NCI-H748 treated with DMSO at 0.1 percent for 48 hours (cell line): ENCODE measurements around the gene DPP8.
"Not testable (repeated sequence)": the region's sequence is repeated elsewhere in the genome, so short reads cannot be mapped to it uniquely, and the experiment has no call there.

ENCODE experiments used
- DNase-seq: peaks from one replicate; lab custom pipeline; 2025; lab: John Stamatoyannopoulos, UW

DPP8 gene

GRCh38 chr15:65516997-65517865 lies at the start of gene DPP8:
Gene DPP8 (minus strand): TSS chr15:65517689. CDS start chr15:65512553, 5,136 bp downstream.
- DNase-seq, result peak; percentile 75

DNA sequence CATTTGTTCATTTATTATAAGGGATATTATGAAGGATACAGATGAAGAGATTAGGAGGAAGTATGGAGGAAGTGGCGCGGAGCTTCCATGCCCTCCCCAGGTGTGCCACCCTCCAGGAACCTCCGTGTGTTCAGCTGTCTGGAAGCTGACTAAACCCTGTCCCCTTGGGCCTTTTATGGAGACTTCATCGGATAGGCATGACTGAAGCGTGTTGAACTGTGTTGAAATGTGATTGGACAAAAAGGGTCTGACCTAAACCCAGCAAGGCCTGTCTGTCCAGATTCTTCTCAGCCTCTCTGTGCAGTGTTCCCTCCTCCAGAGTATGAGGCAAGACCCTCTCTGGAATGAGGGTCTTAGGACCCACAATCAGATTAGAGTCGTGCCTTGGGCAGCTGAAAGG lies 44.4 kb upstream of the DPP8 start:
- no peak for DNase-seq

DNA sequence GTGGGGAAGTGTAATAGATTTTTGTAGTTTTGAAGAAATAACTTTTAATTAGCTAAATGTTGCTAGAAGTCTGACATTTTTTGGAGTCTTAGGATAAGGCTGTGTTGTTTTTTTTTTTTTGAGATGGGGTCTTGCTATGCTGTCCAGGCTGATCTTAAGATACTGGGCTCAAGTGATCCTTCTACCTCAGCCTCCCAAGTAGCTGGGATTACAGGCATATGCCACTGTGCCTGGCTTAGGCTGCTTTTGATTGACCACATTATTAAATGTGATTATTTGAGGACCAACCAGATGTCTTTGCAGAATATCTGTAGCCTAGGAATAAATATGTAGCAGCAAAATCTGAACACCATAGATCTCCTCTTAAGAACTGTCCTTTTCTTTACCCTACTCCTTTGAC lies 42.5 kb upstream of the DPP8 start:
- DNase-seq, result no peak

GRCh38 chr15:65558997-65559760 lies 41.7 kb upstream of the DPP8 start:
- DNase-seq, result no peak

GRCh38 chr15:65558336-65558735 lies 40.8 kb upstream of the DPP8 start:
- no peak for DNase-seq

- DNase-seq, result no peak
Measured at GRCh38 chr15:65556622-65557021, 39.1 kb upstream of the DPP8 start.

DNA sequence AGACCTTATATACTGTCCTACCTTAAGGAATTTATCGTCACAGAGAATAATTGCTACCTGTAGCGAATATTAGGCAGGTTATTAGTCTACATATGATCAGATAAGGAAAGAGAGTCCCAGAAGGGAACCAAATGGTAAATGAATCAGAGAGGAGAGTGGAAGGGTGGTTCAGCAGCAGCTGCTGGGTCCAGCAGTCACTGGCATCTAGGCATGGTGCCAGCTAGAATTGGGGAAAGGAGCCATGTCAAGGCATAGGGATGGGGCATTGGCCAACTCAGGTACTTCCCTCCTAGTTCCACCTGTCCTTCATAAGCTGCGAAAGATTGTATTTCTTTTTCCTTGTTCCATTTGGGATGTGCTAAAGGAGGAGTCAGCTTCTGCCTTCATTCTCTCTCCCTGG lies 36.2 kb upstream of the DPP8 start:
- no peak for DNase-seq

DNA sequence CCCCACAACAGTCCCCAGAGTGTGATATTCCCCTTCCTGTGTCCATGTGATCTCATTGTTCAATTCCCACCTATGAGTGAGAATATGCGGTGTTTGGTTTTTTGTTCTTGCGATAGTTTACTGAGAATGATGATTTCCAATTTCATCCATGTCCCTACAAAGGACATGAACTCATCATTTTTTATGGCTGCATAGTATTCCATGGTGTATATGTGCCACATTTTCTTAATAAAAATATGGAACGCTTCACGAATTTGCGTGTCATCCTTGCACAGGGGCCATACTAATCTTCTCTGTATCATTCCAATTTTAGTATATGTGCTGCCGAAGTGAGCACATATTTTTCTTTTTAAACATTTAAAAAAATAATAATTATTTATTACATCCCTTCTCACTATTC lies 35.4 kb upstream of the DPP8 start:
- DNase-seq, result not testable (repeated sequence)

GRCh38 chr15:65551183-65551582 lies 33.7 kb upstream of the DPP8 start:
- DNase-seq, result no peak

- DNase-seq, result no peak
Measured at GRCh38 chr15:65550681-65551098, 33.2 kb upstream of the DPP8 start.

DNA sequence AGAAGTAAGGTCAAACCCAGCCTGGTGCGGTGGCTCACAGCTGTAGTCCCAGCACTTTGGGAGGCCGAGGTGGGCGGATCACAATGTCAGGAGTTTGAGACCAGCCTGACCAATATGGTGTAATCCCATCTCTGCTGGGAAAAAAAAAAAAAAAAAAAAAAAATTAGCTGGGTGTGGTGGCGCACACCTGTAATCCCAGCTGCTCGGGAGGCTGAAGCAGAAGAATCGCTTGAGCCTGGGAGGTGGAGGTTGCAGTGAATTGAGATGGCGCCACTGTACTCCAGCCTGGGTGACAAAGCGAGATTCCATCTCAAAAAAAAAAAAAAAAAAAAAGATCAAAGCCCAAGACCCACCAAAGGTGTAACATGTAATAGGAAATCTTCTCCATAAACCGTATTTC lies 31.8 kb upstream of the DPP8 start:
- DNase-seq, result not testable (repeated sequence)

- no peak for DNase-seq
Measured at GRCh38 chr15:65547841-65548240, 30.4 kb upstream of the DPP8 start.

GRCh38 chr15:65541231-65541820 lies 23.8 kb upstream of the DPP8 start:
- no peak for DNase-seq

- no peak for DNase-seq
Measured at GRCh38 chr15:65540314-65540713, 22.8 kb upstream of the DPP8 start.

GRCh38 chr15:65535192-65535591 lies 17.7 kb upstream of the DPP8 start:
- no peak for DNase-seq

DNA sequence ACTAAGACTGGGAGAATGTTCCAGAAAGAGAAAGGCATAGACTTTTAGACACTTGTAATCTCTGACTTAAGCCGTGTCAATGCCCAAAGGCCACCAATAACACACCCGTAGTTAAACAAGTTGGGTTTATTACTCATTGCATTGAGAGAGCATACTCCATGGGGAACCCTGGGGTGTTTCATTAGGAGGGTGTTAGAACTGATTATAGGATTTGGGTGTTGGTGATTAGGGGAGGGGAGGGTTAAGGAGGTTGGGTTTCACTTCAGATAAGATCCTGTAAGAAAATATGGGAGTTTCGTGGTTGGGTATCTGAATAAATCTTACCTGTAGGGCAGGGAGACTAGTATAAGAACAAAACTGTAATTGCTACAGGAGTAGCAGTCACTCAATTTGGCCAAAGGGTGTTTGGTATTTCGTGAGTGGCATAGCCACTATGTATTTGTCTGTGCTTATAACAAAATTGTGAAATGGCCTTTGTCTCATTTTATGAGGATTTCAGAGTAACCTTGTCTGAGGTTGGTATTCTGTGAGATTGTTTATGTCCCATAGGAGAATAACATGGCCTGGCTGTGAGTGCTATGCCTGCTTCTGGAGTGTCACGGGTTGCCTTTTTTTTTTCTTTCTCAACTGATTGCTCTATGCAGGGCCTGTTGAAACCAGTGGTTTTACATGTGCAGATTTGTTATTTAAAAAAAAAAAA lies 15.7 kb upstream of the DPP8 start:
- DNase-seq, result no peak

GRCh38 chr15:65532738-65533051 lies 15.2 kb upstream of the DPP8 start:
- no peak for DNase-seq

DNA sequence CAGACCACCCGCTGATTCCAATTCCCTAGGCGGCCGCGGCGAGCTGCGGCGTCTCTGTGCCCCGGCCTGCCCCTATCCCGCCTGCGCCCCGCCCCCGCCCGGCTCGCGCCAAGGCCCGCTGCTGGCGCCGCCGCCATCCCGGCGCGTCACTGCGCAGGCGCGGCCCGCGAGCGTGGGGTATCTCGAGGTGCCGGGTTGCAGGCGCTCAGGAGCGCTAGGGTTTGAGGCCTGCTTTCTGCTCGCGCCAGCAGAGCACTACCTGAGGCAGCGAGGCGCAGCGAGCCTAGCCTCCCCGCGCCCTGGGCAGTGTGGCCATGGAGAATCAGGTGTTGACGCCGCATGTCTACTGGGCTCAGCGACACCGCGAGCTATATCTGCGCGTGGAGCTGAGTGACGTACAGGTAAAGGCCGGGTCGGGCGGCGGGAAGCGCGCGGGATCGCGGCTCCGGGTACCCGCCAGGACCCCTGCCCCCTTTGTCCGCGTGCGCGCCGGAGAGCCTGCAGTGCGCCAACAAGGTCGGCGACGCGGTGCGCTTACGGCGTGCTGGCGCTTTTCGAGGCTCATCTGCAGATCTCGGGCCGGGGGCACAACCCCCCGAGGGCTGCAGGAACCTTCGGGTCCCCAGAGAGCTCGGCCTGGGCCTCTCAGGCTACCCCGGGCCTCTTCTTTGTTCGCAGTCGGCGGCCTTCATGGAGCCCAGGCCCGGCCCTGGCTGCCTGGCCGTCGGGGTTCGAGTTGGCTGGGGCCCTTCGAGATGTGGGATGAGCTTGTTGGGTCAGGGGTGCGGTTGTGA lies 13.0 kb upstream of the DPP8 start, which contains the start of gene HACD3:
Gene HACD3, plus strand, starts transcription at position 146 of the 794 bp plus-strand sequence. Its CDS starts 169 bp downstream, at position 315.
- peak; percentile 57 for DNase-seq

GRCh38 chr15:65529762-65530317 lies 12.4 kb upstream of the DPP8 start:
- no peak for DNase-seq

DNA sequence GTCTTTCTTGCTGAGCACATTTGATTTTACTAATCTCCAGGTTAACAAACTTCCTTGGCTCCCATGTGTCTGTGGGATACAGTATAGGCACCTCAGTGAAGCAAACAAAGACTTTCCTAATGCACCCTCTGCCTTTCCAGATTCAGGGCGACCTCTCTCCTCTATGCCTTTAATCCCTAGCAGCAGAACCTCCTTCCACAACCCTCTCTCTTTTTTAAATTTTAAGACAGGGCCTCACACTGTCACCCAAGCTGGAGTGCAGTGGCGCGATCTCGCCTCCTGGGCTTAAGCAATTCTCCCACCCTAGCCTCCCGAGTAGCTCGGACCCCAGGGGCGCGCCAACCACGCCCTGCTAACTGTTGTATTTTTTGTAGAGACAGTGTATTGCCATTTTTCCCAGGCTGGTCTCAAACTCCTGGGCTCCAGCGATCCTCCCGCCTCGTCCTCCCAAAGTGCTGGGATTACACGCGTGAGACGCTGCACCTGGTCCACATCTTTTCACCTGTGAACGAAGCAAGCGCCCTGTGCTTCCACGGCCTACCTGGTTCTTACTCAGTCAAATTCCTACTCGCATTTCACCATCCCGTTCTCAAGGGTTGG lies 11.1 kb upstream of the DPP8 start:
- DNase-seq, result no peak

DNA sequence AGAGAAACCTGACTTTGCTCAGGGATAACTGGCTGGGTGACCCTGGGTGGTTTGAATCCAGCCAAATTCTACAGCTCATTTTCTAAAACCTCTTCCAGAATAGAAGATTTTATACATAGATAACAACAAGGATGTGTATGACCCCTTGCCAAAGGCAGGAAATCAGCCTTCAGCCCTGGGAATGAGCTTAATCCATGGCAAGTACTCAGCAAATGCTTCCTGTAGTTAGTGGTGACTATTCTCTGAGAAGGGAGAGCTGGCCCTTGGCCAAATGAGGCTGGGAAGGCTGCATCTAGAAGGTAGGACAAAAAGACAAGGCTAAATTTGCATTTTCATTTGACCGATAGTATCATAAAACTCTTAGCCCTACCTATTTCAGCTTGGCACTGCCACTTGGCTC lies 8.1 kb upstream of the DPP8 start:
- no peak for DNase-seq
